Measurements from ENCODE around the gene DCAF5.

DNA sequence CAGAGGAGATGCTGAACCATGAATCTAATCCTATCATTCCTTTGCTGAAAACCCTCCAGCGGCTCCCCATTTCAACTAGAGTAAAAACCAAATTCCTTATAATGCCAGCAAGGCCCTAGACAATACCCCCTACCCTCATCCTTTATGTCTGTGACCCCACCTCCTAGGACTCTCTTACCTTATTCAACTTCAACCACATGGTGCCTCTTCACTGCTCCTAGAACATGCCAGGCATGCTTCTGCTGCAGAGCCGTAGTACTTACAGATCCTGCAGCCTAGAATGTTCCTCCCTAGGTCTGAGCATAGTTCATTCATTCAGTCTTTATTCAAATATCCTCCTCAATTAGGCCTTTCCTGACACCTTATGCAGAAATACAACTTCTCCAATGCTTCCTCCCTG, 54.9 kb downstream of the DCAF5 start:
- TF ChIP-seq, protein P1, sequence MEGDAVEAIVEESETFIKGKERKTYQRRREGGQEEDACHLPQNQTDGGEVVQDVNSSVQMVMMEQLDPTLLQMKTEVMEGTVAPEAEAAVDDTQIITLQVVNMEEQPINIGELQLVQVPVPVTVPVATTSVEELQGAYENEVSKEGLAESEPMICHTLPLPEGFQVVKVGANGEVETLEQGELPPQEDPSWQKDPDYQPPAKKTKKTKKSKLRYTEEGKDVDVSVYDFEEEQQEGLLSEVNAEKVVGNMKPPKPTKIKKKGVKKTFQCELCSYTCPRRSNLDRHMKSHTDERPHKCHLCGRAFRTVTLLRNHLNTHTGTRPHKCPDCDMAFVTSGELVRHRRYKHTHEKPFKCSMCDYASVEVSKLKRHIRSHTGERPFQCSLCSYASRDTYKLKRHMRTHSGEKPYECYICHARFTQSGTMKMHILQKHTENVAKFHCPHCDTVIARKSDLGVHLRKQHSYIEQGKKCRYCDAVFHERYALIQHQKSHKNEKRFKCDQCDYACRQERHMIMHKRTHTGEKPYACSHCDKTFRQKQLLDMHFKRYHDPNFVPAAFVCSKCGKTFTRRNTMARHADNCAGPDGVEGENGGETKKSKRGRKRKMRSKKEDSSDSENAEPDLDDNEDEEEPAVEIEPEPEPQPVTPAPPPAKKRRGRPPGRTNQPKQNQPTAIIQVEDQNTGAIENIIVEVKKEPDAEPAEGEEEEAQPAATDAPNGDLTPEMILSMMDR (IDR thresholded peaks at IDR 0.05), result no peak
- no peak for TF ChIP-seq POLR2AphosphoS5 (IDR thresholded peaks at IDR 0.05)
